Neural cell (in vitro differentiated cells): ENCODE data around the gene ZC3H12C.

ENCODE experiments used
- CTCF ChIP-seq: fragments of 450-650 bp; IDR thresholded peaks from 2 replicates; pipeline ENCODE4 v1.5.1; 2014; ENCODE audit warnings: antibody characterized with exemption, mild to moderate bottlenecking, moderate library complexity; ENCODE audit not compliant: poor library complexity, severe bottlenecking
- EP300 ChIP-seq: fragments of 450-650 bp; conservative IDR thresholded peaks from 2 replicates; pipeline ENCODE4 v1.6.1; 2014; ENCODE audit warnings: antibody characterized with exemption, mild to moderate bottlenecking, moderate library complexity; ENCODE audit not compliant: poor library complexity, severe bottlenecking
- POLR2AphosphoS5 ChIP-seq: IDR thresholded peaks from 2 replicates; pipeline ENCODE4 v1.6.1; 2012
- RAD21 ChIP-seq: fragments of 450-650 bp; conservative IDR thresholded peaks from 2 replicates; pipeline ENCODE4 v1.6.1; 2014; ENCODE audit warnings: antibody characterized with exemption, mild to moderate bottlenecking, moderate library complexity
- REST ChIP-seq: IDR thresholded peaks from 2 replicates; pipeline ENCODE4 v1.6.1; 2012; ENCODE audit warnings: borderline replicate concordance
- SMC3 ChIP-seq: fragments of 450-650 bp; conservative IDR thresholded peaks from 2 replicates; pipeline ENCODE4 v1.6.1; 2014; ENCODE audit warnings: antibody characterized with exemption, mild to moderate bottlenecking, moderate library complexity; ENCODE audit not compliant: poor library complexity

GRCh38 chr11:110182886-110183285, 89.7 kb downstream of the ZC3H12C start:
- no peak for TF ChIP-seq CTCF
- TF ChIP-seq RAD21: no peak
- no peak for TF ChIP-seq EP300
- no peak for TF ChIP-seq POLR2AphosphoS5
- TF ChIP-seq SMC3: no peak
- no peak for TF ChIP-seq REST
